HG03378 (cell line): ENCODE results near the gene PVALEF.

Experiments
- ATAC-seq: cut with Tn5 transposase; IDR thresholded peaks from one replicate; pipeline ENCODE4 v1.9.1; 2021; ENCODE audit warnings: mild to moderate bottlenecking, moderate library complexity; ENCODE audit not compliant: unreplicated experiment

Gene PVALEF

GRCh38 chr17:81231766-81232581 lies 66.7 kb downstream of the PVALEF start:
- no peak for ATAC-seq
